ENCODE data around the gene FLNC. TPM values are rescaled to one million over a fixed set of nuclear protein-coding genes. Genes with fewer than 3 reads are reported as not detected.

The FLNC gene
- total RNA-seq, 2 donors from 2014 or later, result 0.02 to 0.07 TPM

DNA sequence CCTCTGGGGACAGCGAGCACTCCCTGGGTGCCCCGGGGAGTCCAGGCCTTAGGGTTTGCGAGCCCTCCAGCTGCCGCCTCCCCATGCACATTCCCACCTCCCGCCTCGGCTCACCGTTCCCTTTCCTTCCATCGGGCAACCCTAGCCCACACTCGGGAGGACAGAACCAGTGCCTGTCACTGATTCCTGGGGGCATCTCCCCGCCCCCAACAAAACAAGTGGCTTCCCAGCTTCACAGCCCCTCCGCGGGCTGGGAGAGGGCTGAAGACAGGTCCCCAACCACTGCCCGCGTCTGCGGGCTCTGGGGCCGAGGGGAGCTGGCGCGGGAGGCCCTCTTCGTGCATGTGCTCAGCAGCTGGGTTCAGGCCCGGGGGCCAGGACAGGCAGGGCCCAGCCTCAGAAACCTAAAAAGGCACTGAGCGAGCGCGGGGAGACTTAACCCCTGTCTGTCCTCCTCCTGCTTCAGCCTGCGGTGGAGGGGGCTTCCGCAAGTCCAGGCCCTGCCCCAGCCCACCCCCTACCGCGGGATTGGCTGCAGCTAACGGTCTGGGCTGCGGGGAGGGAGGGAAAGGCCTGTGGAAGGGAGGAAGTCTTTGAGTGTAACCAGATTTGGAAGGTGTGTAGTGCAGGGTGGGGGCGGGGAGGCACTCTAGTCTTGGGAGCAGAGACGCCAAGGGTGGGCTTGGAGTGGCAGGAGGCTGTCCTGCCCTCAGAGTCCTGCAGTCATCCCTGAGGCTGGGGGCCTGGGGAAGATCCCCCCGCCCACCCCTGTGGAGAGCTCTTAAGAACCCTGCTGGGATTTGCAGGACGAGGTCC, 1.2 kb downstream of the FLNC start:
- H3K27ac Mint-ChIP-seq, result no peak overlapping the region
- H3K27me3 Mint-ChIP-seq (ENCODE audit: low read depth), result peaks cover 45% of the 10 kb centered on the region

GRCh38 chr7:128831994-128832879, 2.0 kb downstream of the FLNC start:
- H3K36me3 Mint-ChIP-seq (ENCODE audit: insufficient read depth in 2 of 2), result no peaks in the 10 kb centered on the region
- DNase-seq (no peak), ATAC-seq (replicated peaks in 1 of 2) (no peak)
- H3K4me1 Mint-ChIP-seq (ENCODE audit: low read depth), result peaks cover 13% of the 10 kb centered on the region
- no peak overlapping the region for H3K27ac Mint-ChIP-seq
- H3K27me3 Mint-ChIP-seq (ENCODE audit: low read depth), result peaks cover 45% of the 10 kb centered on the region
- H3K9me3 Mint-ChIP-seq, result no peaks in the 10 kb centered on the region
- H3K4me3 Mint-ChIP-seq, result peak overlapping the region in 1 of 2 donors; percentile 15

More for the DNA sequence above, 1.2 kb downstream of the FLNC start:
- peaks cover 13% of the 10 kb centered on the region for H3K4me1 Mint-ChIP-seq (ENCODE audit: low read depth)
- ATAC-seq (replicated peaks in 1 of 2) (peak; percentile 11 to 21), DNase-seq (no peak)
- peak overlapping the region; percentile 16 to 58 for H3K4me3 Mint-ChIP-seq
- H3K9me3 Mint-ChIP-seq, result no peaks in the 10 kb centered on the region
- H3K36me3 Mint-ChIP-seq (ENCODE audit: insufficient read depth in 2 of 2), result no peaks in the 10 kb centered on the region

DNA sequence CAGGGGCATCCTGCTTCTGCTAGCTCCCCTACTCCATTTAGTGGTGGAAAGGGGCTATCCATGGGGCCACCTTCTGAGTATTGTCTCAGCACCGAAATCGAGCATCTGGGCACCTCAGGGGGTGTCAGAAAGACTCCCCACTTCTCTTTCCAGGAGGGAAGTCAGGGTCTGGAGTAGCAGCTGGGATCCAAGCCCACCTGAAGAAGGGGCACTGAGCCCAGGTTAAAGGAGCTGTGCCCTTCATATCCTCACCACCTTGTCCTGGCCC, 2.6 kb downstream of the FLNC start:
- Mint-ChIP-seq H3K4me3 (no peak overlapping the region), H3K27ac (no peak overlapping the region), H3K27me3 (ENCODE audit: low read depth) (peaks cover 41% of the 10 kb centered on the region), H3K4me1 (ENCODE audit: low read depth) (peaks cover 13% of the 10 kb centered on the region), H3K9me3 (no peaks in the 10 kb centered on the region), H3K36me3 (ENCODE audit: insufficient read depth in 2 of 2) (no peaks in the 10 kb centered on the region)
- no peak for ATAC-seq (replicated peaks in 1 of 2)
- DNase-seq, result no peak

DNA sequence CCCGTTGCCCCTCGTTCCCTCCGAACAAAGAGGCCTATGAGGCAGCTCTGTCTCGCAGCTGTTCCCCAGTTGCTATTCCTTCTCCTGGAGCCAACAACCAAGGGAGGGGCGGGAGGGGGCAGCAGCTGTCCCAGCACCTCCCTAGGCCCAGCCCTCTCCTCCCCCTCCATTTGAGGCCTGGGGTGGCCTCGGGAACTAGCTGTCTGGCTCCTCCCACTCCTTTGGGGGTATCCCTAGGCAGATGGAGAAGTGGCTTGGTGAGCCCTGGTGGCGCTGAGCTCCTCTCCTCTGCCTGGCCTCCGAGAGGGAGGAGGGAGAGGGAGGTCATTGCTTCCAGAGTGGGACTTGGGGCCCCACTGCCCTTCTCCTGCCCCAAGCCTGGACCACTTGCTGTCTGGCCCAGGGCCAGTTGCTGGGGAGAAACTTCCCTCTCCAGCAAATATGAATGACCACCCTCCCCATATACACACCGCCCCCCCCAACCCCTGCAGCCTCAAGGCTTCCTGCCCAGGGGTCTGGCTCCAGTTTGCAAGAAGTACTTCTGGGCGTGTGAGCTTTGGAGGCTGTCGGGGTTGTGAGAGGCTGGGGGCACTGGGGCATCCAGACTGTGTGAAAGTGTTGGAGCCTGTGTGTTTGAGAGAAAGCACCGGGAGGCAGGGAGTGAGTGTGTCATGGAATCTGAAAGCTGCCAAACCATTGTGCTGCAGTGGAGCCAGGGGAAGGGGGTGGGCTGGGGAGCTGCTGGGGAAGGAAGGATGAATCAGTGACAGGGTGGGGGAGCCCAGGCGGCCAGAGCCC, 3.1 kb downstream of the FLNC start:
- peaks cover 13% of the 10 kb centered on the region for H3K4me1 Mint-ChIP-seq (ENCODE audit: low read depth)
- DNase-seq (no peak), ATAC-seq (replicated peaks in 1 of 2) (no peak)
- H3K27me3 Mint-ChIP-seq (ENCODE audit: low read depth), result peaks cover 36% of the 10 kb centered on the region
- H3K4me3 Mint-ChIP-seq, result no peak overlapping the region
- no peaks in the 10 kb centered on the region for H3K9me3 Mint-ChIP-seq
- H3K27ac Mint-ChIP-seq, result no peak overlapping the region
- H3K36me3 Mint-ChIP-seq (ENCODE audit: insufficient read depth in 2 of 2), result no peaks in the 10 kb centered on the region

DNA sequence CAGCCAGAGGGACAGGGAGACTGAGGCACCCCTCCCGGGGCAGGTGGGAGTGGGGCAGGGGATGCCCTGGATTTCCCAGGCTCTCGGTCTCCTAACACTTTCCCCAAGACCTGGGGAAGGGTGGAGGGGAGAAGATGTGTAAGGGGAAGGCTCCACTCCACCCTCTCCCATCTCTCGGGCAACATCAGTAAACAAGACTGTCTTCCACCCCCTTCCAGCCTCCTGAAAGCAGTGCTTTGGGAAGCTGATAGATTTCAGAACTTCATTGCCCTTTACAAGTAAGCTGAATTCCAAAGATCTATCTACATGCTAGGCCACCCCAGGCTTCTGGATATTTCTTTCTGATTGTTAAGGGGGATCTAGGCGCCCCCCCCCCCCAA, 3.7 kb downstream of the FLNC start:
- no peak overlapping the region for H3K4me3 Mint-ChIP-seq
- H3K4me1 Mint-ChIP-seq (ENCODE audit: low read depth), result peaks cover 13% of the 10 kb centered on the region
- H3K27ac Mint-ChIP-seq, result no peak overlapping the region

DNA sequence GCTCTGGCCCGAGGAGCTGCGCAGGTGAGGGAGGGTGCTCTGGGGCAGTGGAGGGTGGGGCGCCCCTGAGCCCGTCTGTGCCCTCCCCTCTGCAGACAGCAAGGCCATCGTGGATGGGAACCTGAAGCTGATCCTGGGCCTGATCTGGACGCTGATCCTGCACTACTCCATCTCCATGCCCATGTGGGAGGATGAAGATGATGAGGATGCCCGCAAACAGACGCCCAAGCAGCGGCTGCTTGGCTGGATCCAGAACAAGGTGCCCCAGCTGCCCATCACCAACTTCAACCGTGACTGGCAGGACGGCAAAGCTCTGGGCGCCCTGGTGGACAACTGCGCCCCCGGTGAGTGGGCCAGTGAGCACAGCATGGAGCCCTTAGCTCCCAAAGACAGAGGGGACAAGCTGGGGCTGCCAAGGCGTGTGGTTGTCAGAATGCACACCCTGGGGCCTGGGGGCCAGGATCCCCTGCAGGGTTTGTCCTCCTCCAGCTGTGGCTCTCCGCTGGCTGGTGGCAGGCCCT, 5.1 kb downstream of the FLNC start:
- DNase-seq (no peak), ATAC-seq (replicated peaks in 1 of 2) (no peak)
- no peaks in the 10 kb centered on the region for H3K36me3 Mint-ChIP-seq (ENCODE audit: insufficient read depth in 2 of 2)
- H3K27me3 Mint-ChIP-seq (ENCODE audit: low read depth), result peaks cover 21% of the 10 kb centered on the region
- peaks cover 13% of the 10 kb centered on the region for H3K4me1 Mint-ChIP-seq (ENCODE audit: low read depth)
- no peak overlapping the region for H3K27ac Mint-ChIP-seq
- no peaks in the 10 kb centered on the region for H3K9me3 Mint-ChIP-seq
- no peak overlapping the region for H3K4me3 Mint-ChIP-seq

More for the DNA sequence above, 3.7 kb downstream of the FLNC start:
- ATAC-seq (replicated peaks in 1 of 2) (no peak), DNase-seq (no peak)
- H3K27me3 Mint-ChIP-seq (ENCODE audit: low read depth), result peaks cover 32% of the 10 kb centered on the region
- H3K36me3 Mint-ChIP-seq (ENCODE audit: insufficient read depth in 2 of 2), result no peaks in the 10 kb centered on the region
- H3K9me3 Mint-ChIP-seq, result no peaks in the 10 kb centered on the region

DNA sequence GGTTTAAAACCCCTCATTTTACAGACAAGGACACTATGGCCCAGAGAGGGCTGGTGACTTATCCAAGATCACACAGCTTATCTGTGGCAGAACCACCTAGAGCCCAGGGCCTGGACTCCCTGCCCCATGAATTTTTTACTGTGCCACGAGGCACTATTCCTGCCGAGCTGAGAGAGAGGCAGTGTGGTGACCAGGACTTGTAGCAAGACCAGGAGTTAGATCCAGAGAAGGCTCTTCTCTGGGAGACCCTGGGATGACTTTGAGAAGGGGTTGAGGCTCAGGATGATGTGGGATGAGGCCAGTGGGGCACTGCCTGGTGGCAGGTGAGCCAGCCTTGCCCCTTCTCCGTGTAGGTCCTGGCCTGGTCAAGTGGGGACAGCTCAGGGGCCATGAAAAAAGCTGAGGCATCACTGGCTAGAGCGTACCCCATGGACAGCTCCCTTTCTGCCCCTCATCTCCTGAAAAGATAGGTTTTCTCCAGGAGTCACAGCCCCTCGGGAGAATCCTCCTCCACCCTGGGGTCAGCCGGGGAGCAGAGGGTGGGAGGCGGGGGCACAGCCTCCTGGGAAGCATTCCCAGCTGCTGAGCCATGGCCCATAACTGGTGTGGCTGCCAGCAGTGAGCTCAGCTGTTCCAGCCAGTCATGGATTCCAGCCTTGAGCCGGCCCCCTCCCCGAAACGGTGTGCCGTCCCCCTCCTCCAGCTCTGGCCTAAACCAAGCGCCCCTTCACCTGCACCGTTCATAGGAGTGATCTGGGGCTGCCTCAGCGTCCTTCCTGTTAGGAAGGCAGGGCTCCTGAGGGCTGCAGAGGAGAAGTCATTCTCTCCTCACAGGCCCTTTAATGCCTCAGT, 5.8 kb downstream of the FLNC start:
- no peaks in the 10 kb centered on the region for H3K9me3 Mint-ChIP-seq
- no peak overlapping the region for H3K4me3 Mint-ChIP-seq
- DNase-seq (no peak), ATAC-seq (replicated peaks in 1 of 2) (no peak)
- no peaks in the 10 kb centered on the region for H3K36me3 Mint-ChIP-seq (ENCODE audit: insufficient read depth in 2 of 2)
- peaks cover 8% of the 10 kb centered on the region for H3K4me1 Mint-ChIP-seq (ENCODE audit: low read depth)
- no peak overlapping the region for H3K27ac Mint-ChIP-seq
- peaks cover 15% of the 10 kb centered on the region for H3K27me3 Mint-ChIP-seq (ENCODE audit: low read depth)

- DNase-seq (no peak), ATAC-seq (replicated peaks in 1 of 2) (no peak)
- Mint-ChIP-seq H3K4me1 (ENCODE audit: low read depth) (peaks cover 3% of the 10 kb centered on the region), H3K27me3 (ENCODE audit: low read depth) (peaks cover 7% of the 10 kb centered on the region), H3K36me3 (ENCODE audit: insufficient read depth in 2 of 2) (no peaks in the 10 kb centered on the region), H3K27ac (no peak overlapping the region), H3K4me3 (no peak overlapping the region), H3K9me3 (no peaks in the 10 kb centered on the region)
These were observed 6.6 kb downstream of the FLNC start for GRCh38 chr7:128836729-128837348.

GRCh38 chr7:128837521-128837921, 7.3 kb downstream of the FLNC start:
- H3K9me3 Mint-ChIP-seq, result no peaks in the 10 kb centered on the region
- DNase-seq, result no peak
- no peaks in the 10 kb centered on the region for H3K36me3 Mint-ChIP-seq (ENCODE audit: insufficient read depth in 2 of 2)

DNA sequence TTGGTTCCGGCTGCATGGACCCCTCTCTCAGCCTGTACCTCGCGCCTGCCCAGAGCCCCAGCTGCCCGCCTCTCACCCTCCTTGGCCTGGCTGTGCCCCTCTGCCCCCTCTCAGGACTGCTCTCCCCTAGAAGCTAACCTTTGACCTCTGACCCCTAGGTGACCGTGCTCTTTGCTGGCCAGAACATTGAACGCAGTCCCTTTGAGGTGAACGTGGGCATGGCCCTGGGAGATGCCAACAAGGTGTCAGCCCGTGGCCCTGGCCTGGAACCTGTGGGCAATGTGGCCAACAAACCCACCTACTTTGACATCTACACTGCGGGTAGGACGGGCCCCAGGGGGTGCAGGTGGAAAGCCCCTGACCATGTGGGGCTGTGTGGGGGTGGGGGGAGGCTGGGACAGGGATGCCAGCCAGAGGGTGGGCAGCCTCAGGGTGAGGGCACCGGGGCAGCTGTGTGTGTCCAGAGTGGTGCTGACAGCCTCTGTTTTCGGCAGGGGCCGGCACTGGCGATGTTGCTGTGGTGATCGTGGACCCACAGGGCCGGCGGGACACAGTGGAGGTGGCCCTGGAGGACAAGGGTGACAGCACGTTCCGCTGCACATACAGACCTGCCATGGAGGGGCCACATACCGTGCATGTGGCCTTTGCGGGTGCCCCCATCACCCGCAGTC, 8.0 kb downstream of the FLNC start:
- Mint-ChIP-seq H3K27me3 (ENCODE audit: low read depth) (peaks cover 6% of the 10 kb centered on the region), H3K36me3 (ENCODE audit: insufficient read depth in 2 of 2) (no peaks in the 10 kb centered on the region), H3K9me3 (no peaks in the 10 kb centered on the region), H3K27ac (no peak overlapping the region), H3K4me3 (no peak overlapping the region), H3K4me1 (ENCODE audit: low read depth) (peaks cover 7% of the 10 kb centered on the region)
- DNase-seq (no peak), ATAC-seq (replicated peaks in 1 of 2) (no peak)

More at GRCh38 chr7:128837521-128837921, 7.3 kb downstream of the FLNC start:
- ATAC-seq (replicated peaks in 1 of 2), result no peak
- Mint-ChIP-seq H3K4me1 (ENCODE audit: low read depth) (peaks cover 7% of the 10 kb centered on the region), H3K4me3 (no peak overlapping the region), H3K27ac (no peak overlapping the region), H3K27me3 (ENCODE audit: low read depth) (peaks cover 6% of the 10 kb centered on the region)

DNA sequence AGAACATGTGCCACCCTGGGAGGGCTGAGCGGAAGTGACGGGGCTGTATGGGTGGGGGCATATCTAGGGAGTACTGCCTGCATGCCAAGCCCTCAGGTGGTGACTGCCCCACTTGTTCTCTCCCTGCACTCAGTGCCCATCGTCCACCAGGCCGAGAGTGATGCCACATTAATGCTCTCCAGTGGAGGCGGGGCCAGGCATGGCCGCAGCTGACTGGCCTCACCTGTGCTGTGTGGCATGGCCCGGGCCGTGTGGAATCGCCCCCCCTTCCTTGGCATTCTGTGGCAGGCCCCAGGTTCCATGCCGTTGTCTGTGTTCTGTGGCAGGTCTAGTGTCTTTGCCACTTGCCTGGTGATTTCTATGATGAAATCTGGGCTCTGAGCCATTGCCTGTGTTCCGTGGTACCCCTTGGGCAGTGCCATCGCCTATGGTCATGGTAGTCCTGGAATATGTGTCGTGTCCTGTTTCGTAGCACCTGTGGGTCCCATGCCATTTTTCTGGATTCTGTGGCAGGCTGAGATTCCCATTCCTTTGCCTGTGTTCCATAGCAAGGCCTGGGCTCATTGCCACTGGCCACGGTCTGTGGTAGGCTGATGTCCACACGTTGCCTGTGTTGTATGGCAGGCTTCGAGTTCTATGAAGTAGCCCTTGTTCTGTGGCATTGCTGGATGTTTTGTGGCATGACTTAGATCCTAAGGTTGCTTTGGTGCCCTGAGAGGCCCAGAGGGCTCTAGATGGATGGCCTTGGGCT, 8.9 kb downstream of the FLNC start:
- Mint-ChIP-seq H3K4me3 (no peak overlapping the region), H3K27ac (no peak overlapping the region), H3K36me3 (ENCODE audit: insufficient read depth in 2 of 2) (no peaks in the 10 kb centered on the region), H3K4me1 (ENCODE audit: low read depth) (peaks cover 7% of the 10 kb centered on the region), H3K27me3 (ENCODE audit: low read depth) (peaks cover 6% of the 10 kb centered on the region), H3K9me3 (no peaks in the 10 kb centered on the region)
- DNase-seq, result no peak
- ATAC-seq (replicated peaks in 1 of 2), result no peak
